ENCODE data around the gene NMNAT3. TPM values are rescaled to one million over a fixed set of nuclear protein-coding genes. Genes with fewer than 3 reads are reported as not detected.

NMNAT3 gene
- total RNA-seq, 4 donors from 2014 or later = 10.3 to 16.5 (median 12.6) TPM

DNA sequence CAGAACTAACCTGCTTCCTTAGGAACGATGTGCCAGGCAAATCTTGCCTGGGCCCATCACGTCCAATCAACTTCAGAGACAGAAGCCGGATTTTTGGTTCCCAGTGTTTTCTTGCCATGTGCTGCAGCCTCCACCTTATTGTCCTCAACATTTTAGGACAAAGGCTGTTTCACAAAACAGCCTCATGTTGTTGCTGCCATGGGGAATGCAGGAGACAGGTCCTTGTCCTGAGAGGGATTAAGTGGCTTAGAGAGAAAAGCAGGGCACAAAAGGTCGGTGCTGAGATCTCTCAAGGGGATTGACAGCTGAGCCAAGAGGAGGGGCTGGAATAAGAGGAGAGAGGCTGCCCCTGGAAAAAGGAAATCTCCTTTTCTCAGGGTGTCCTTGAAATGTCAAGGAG, 11.3 kb upstream of the NMNAT3 start:
- H3K9me3 ChIP-seq = no peaks in the 10 kb centered on the region
- TF ChIP-seq POLR2A (IDR thresholded peaks at IDR 0.05) = no peak
- TF ChIP-seq, protein P1, sequence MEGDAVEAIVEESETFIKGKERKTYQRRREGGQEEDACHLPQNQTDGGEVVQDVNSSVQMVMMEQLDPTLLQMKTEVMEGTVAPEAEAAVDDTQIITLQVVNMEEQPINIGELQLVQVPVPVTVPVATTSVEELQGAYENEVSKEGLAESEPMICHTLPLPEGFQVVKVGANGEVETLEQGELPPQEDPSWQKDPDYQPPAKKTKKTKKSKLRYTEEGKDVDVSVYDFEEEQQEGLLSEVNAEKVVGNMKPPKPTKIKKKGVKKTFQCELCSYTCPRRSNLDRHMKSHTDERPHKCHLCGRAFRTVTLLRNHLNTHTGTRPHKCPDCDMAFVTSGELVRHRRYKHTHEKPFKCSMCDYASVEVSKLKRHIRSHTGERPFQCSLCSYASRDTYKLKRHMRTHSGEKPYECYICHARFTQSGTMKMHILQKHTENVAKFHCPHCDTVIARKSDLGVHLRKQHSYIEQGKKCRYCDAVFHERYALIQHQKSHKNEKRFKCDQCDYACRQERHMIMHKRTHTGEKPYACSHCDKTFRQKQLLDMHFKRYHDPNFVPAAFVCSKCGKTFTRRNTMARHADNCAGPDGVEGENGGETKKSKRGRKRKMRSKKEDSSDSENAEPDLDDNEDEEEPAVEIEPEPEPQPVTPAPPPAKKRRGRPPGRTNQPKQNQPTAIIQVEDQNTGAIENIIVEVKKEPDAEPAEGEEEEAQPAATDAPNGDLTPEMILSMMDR (IDR thresholded peaks at IDR 0.05) = no peak
- H3K27me3 ChIP-seq = no peaks in the 10 kb centered on the region
- intact Hi-C loops (cut with DNase I) = no loop called here
- H3K4me1 ChIP-seq = no peaks in the 10 kb centered on the region
- H3K4me3 ChIP-seq (replicated peaks in 1 of 3) = no peak overlapping the region
- 40 to 42% methylated on average over 4 of the region's 4 CpGs for WGBS, 2 donors
- H3K36me3 ChIP-seq = no peaks in the 10 kb centered on the region
- no peak for DNase-seq
- no peak overlapping the region for H3K27ac ChIP-seq

DNA sequence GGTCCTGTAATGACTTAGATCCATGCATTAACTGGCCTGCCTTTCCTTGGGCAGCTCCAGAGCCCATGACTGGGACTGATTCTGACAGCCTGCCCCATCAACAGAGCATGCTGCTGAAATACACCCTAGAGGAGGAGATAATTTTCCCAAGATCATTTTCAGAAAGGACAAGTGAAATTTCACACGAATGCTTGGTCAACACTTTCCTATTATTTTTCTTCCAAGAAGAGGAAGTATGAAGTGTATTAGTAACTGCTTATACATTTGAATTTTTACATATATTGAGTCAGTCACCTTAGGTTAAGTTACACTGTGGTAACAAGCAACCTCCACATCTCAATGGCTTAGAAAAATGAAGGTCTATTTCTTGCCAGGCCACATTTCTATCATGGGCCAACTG, 9.7 kb upstream of the NMNAT3 start:
- TF ChIP-seq, protein P1 (IDR thresholded peaks at IDR 0.05) = no peak
- TF ChIP-seq POLR2A (IDR thresholded peaks at IDR 0.05) = no peak
- H3K36me3 ChIP-seq = no peaks in the 10 kb centered on the region
- H3K4me1 ChIP-seq = no peaks in the 10 kb centered on the region
- no peak overlapping the region for H3K4me3 ChIP-seq (replicated peaks in 1 of 3)
- WGBS, 2 donors = 78 to 85% methylated on average over 1 of the region's 1 CpG
- H3K9me3 ChIP-seq = no peaks in the 10 kb centered on the region
- no peaks in the 10 kb centered on the region for H3K27me3 ChIP-seq
- DNase-seq = no peak
- intact Hi-C loops (cut with DNase I) = no loop called here
- no peak overlapping the region for H3K27ac ChIP-seq

GRCh38 chr3:139686624-139687023, 8.9 kb upstream of the NMNAT3 start:
- intact Hi-C loops (cut with DNase I) = no loop called here
- TF ChIP-seq, protein P1 (IDR thresholded peaks at IDR 0.05) = no peak
- no peak for TF ChIP-seq POLR2A (IDR thresholded peaks at IDR 0.05)
- Histone ChIP-seq H3K9me3 (no peaks in the 10 kb centered on the region), H3K4me1 (no peaks in the 10 kb centered on the region), H3K27me3 (no peaks in the 10 kb centered on the region), H3K27ac (no peak overlapping the region), H3K36me3 (no peaks in the 10 kb centered on the region), H3K4me3 (replicated peaks in 1 of 3) (no peak overlapping the region)
- no peak for DNase-seq
- WGBS, 2 donors = 77 to 90% methylated on average over 3 of the region's 3 CpGs

DNA sequence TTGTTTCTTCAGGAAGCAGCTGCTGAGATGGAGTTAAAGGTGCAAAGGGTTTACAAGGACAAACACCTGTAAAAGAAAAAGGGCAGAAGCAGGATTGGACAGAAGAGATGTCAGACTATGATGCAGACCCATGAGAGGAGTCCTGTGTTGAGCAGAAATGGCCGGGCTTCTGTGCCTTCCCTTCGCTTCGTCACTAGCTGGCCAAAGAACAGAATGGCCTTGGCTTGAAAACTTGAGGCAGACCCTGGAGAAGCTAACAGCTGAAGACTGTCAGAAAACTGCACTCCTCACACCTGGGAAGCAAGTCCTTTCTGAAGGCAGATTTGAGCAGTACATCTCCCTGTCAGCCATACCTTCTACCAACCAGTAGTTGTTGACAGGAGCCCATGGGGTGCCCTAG, 8.4 kb upstream of the NMNAT3 start:
- 89% methylated on average over 3 of the region's 3 CpGs for WGBS, 2 donors
- Histone ChIP-seq H3K36me3 (no peaks in the 10 kb centered on the region), H3K4me1 (no peaks in the 10 kb centered on the region), H3K27me3 (no peaks in the 10 kb centered on the region), H3K27ac (no peak overlapping the region), H3K9me3 (no peaks in the 10 kb centered on the region), H3K4me3 (replicated peaks in 1 of 3) (no peak overlapping the region)
- no peak for DNase-seq
- intact Hi-C loops (cut with DNase I) = no loop called here
- no peak for TF ChIP-seq POLR2A (IDR thresholded peaks at IDR 0.05)
- TF ChIP-seq, protein P1 (IDR thresholded peaks at IDR 0.05) = no peak

GRCh38 chr3:139679220-139679775, 1.5 kb upstream of the NMNAT3 start:
- 79 to 83% methylated on average over 5 of the region's 5 CpGs for WGBS, 2 donors

More at GRCh38 chr3:139679220-139679775, 1.5 kb upstream of the NMNAT3 start:
- no peak overlapping the region for H3K27ac ChIP-seq
- H3K4me3 ChIP-seq (replicated peaks in 1 of 3) = no peak overlapping the region
- no peaks in the 10 kb centered on the region for H3K27me3 ChIP-seq
- H3K4me1 ChIP-seq = peaks cover 5 to 7% of the 10 kb centered on the region in 2 donors
- DNase-seq = no peak
- no peaks in the 10 kb centered on the region for H3K9me3 ChIP-seq
- intact Hi-C loops (cut with DNase I) = no loop called here
- no peak for TF ChIP-seq POLR2A (IDR thresholded peaks at IDR 0.05)
- TF ChIP-seq, protein P1 (IDR thresholded peaks at IDR 0.05) = no peak
- no peaks in the 10 kb centered on the region for H3K36me3 ChIP-seq

Data from thyroid gland (tissue), 4 donors.